Activated naive CD4-positive, alpha-beta T cell treated with anti-CD3 and anti-CD28 coated beads, Interleukin-2, amount 10 ng/mL, durations not matched to agents 7 days and 5 days (primary cell): ENCODE measurements around the gene ZFY.

ENCODE experiments used
- CTCF ChIA-PET: fragments of 350-600 bp; sonication (Branson Sonifier 250); formaldehyde crosslinking; loops from one replicate; lab custom pipeline; 2021; ENCODE audit warnings: antibody characterized with exemption; lab: Charles Lee
- DNase-seq: peaks from one replicate; pipeline ENCODE4 v3.0.0-alpha.2; 2020
- H3K27ac Mint-ChIP-seq: one replicate; pipeline ENCODE4 v1.8.0; 2021; ENCODE audit warnings: mild to moderate bottlenecking, moderate library complexity, mixed read lengths
- H3K27me3 Mint-ChIP-seq: one replicate; pipeline ENCODE4 v1.8.0; 2021; ENCODE audit warnings: mild to moderate bottlenecking, mixed read lengths
- H3K36me3 Mint-ChIP-seq: one replicate; pipeline ENCODE4 v1.8.0; 2021; ENCODE audit warnings: mixed read lengths
- H3K4me1 Mint-ChIP-seq: one replicate; pipeline ENCODE4 v1.8.0; 2021; ENCODE audit warnings: mixed read lengths
- H3K4me3 Mint-ChIP-seq: one replicate; pipeline ENCODE4 v1.8.0; 2021; ENCODE audit warnings: mild to moderate bottlenecking, moderate library complexity, mixed read lengths
- H3K9me3 Mint-ChIP-seq: one replicate; pipeline ENCODE4 v1.8.0; 2021; ENCODE audit warnings: mixed read lengths

ZFY gene

DNA sequence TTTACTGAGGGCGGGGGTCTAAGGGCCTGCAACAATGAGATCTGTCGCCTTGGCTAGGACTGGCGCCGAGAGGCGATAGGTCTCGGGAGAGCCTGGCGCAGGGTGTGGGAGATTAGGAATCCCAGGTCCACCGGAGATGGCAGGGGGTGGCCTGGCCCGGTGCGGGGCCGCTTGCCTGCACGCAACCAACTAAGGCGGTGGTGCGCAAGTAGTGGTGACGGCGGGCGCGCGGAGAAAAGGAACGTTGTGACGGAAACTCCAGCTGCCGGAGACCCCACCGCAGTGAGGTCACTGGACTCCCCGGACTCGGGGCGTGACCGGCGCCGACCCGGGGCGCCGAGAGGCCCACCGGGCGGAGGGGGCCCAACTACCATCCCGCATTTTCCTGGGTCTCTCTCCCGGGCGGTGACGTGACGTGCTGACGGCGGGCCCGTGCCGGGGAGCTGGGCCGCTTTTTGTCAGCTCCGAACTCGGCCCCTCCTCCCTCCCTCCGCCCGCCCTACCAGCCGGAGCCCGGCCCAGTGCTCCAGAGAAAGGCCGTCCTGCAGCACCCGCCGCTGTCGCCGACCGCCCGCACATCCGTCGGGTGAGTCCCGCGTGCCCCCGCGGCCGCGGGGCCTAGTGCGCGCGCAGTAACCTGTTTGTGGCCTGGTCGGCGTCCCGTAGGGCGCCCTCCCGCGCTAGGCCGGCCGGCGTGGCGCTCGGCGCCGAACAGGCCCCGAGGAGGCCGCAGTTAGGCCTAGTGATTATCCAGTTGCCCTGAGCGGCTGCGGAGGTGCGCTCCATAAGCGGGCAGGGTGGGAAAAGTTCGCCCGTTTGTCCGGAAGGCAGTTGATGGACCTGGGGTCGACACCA, at the start of gene ZFY:
ZFY (plus strand) TSS at position 521 of the 855 bp plus-strand sequence. CDS start 18,556 bp downstream, outside the sequence.
- CTCF ChIA-PET, result no interaction called here
- Mint-ChIP-seq H3K9me3 (no peaks in the 10 kb centered on the region), H3K4me3 (peak within 1 kb of the TSS; percentile 90), H3K27me3 (no peaks in the 10 kb centered on the region), H3K36me3 (peaks cover 20% of the 10 kb centered on the region), H3K27ac (peak within 1 kb of the TSS; percentile 98), H3K4me1 (peaks cover 25% of the 10 kb centered on the region)
- DNase-seq, result peak; percentile 75

DNA sequence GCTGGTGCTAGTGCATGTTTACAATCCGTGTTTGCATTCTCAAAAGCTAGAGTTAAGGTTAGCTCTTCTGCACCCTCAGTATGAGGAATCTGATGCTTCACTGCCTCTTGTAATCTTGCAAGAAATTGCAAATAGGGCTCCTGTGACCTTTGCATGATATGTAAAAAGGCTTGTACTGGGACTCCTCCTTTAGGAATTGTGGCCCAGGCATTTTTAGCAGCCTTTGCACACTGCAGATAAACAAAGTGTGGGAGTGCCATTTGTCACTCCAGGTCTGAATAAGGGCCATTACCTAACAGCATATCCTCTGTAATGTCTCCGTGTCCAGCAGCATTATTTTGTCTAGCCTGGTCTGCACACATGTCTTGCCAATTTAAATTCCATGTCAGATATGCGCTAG, 49.3 kb upstream of the ZFY start:
- H3K36me3 Mint-ChIP-seq, result peaks cover 15% of the 10 kb centered on the region
- no peak for DNase-seq
- H3K4me1 Mint-ChIP-seq, result peaks cover 22% of the 10 kb centered on the region
- H3K27ac Mint-ChIP-seq, result no peak overlapping the region
- CTCF ChIA-PET, result no interaction called here
- H3K27me3 Mint-ChIP-seq, result no peaks in the 10 kb centered on the region
- no peak overlapping the region for H3K4me3 Mint-ChIP-seq
- peaks cover 12% of the 10 kb centered on the region for H3K9me3 Mint-ChIP-seq

DNA sequence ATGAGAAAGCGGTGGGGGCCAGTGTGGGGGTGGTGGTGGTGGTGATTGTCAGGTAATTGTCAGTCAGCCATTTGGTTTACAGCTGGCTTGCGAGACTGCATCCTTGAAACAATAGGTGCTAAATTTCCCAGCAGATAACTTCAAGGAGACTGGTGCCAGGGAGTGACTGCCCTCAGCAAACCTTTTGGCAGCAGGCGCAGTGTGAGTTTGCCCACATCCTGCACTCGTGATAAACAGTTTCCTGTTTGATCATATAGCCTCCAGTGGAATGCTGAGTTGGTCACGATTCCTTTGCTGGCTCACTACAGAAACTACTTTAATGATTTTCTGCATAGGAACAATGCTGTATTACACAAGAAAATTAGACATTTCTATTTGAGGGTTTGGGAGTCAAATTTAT, 47.8 kb upstream of the ZFY start:
- DNase-seq, result peak; percentile 56
- H3K27me3 Mint-ChIP-seq, result no peaks in the 10 kb centered on the region
- H3K4me3 Mint-ChIP-seq, result no peak overlapping the region
- H3K36me3 Mint-ChIP-seq, result peaks cover 15% of the 10 kb centered on the region
- CTCF ChIA-PET, result no interaction called here
- peak overlapping the region; percentile 92 for H3K27ac Mint-ChIP-seq
- peaks cover 12% of the 10 kb centered on the region for H3K9me3 Mint-ChIP-seq
- H3K4me1 Mint-ChIP-seq, result peaks cover 22% of the 10 kb centered on the region

- Mint-ChIP-seq H3K4me3 (peak overlapping the region; percentile 6), H3K9me3 (peaks cover 12% of the 10 kb centered on the region), H3K4me1 (peaks cover 22% of the 10 kb centered on the region), H3K27ac (peak overlapping the region; percentile 92), H3K36me3 (peaks cover 15% of the 10 kb centered on the region), H3K27me3 (no peaks in the 10 kb centered on the region)
- CTCF ChIA-PET, result interaction anchor here (1.1 kb wide), 1 partner anchor 25 kb away, joined by 4 read pairs; no protein-coding TSS in a partner anchor
- DNase-seq, result no peak
Measured at GRCh38 chrY:2887955-2888354, 47.2 kb upstream of the ZFY start.

- no peak overlapping the region for H3K27ac Mint-ChIP-seq
- CTCF ChIA-PET, result no interaction called here
- no peaks in the 10 kb centered on the region for H3K36me3 Mint-ChIP-seq
- DNase-seq, result no peak
- H3K9me3 Mint-ChIP-seq, result no peaks in the 10 kb centered on the region
- peaks cover 1% of the 10 kb centered on the region for H3K4me1 Mint-ChIP-seq
- H3K4me3 Mint-ChIP-seq, result no peak overlapping the region
- no peaks in the 10 kb centered on the region for H3K27me3 Mint-ChIP-seq
Measured at GRCh38 chrY:2893471-2893870, 41.7 kb upstream of the ZFY start.

GRCh38 chrY:2896050-2896449, 39.1 kb upstream of the ZFY start:
- no peaks in the 10 kb centered on the region for H3K36me3 Mint-ChIP-seq
- peaks cover 3% of the 10 kb centered on the region for H3K9me3 Mint-ChIP-seq
- CTCF ChIA-PET, result no interaction called here
- H3K27me3 Mint-ChIP-seq, result no peaks in the 10 kb centered on the region
- no peak overlapping the region for H3K27ac Mint-ChIP-seq
- DNase-seq, result no peak
- no peak overlapping the region for H3K4me3 Mint-ChIP-seq
- no peaks in the 10 kb centered on the region for H3K4me1 Mint-ChIP-seq

- CTCF ChIA-PET, result no interaction called here
- peaks cover 6% of the 10 kb centered on the region for H3K9me3 Mint-ChIP-seq
- H3K36me3 Mint-ChIP-seq, result peaks cover 2% of the 10 kb centered on the region
- peaks cover 3% of the 10 kb centered on the region for H3K27me3 Mint-ChIP-seq
- H3K4me3 Mint-ChIP-seq, result no peak overlapping the region
- no peak overlapping the region for H3K27ac Mint-ChIP-seq
- peaks cover 2% of the 10 kb centered on the region for H3K4me1 Mint-ChIP-seq
- DNase-seq, result no peak
Measured at GRCh38 chrY:2907356-2907755, 27.8 kb upstream of the ZFY start.

DNA sequence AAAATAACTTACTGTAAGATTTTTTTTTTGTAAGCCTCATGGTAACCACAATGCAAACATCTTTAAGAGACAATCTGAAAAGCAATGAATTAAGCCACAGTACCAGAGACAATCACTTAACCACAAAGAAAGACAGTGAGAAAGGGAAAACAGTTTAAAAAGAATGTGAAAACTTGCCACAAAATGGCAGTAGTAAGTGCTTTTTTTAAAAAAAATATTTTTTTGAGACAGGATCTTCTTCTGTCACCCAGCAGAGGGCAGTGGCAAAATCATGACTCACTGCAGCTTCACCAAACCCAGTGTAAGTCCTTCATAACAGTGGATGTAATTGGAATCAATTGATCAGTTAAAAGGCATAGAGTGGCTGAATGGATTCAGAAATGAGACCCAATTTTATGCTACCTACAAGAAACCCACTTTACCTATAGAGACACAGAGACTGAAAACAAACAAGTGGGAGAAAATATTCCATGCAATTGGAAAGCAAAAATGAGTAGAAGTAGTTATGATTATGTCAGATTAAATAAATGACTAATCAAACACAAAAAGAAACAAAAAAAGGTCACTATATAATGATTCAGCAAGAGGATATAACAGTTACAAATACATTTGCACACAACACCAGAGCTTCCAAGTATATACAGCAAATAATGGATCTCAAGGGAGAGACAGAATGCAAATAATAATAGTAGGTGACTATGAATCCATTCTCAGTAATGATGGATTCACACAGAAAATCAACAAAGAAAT, 21.9 kb upstream of the ZFY start:
- DNase-seq, result peak; percentile 54

GRCh38 chrY:2934078-2934477, 1.1 kb upstream of the ZFY start:
- Mint-ChIP-seq H3K9me3 (no peaks in the 10 kb centered on the region), H3K4me1 (peaks cover 20% of the 10 kb centered on the region), H3K36me3 (peaks cover 14% of the 10 kb centered on the region), H3K27ac (peak overlapping the region; percentile 98), H3K27me3 (no peaks in the 10 kb centered on the region), H3K4me3 (peak overlapping the region; percentile 90)
- CTCF ChIA-PET, result no interaction called here
- no peak for DNase-seq

More for the DNA sequence above, 21.9 kb upstream of the ZFY start:
- Mint-ChIP-seq H3K4me3 (no peak overlapping the region), H3K9me3 (peaks cover 4% of the 10 kb centered on the region), H3K36me3 (peaks cover 5% of the 10 kb centered on the region), H3K4me1 (peaks cover 10% of the 10 kb centered on the region), H3K27me3 (no peaks in the 10 kb centered on the region), H3K27ac (no peak overlapping the region)
- CTCF ChIA-PET, result interaction anchor here (0.9 to 1.1 kb wide), 2 partner anchors 25 to 55 kb away, joined by 3 to 4 read pairs; no protein-coding TSS in a partner anchor

- Mint-ChIP-seq H3K9me3 (no peaks in the 10 kb centered on the region), H3K4me1 (peaks cover 30% of the 10 kb centered on the region), H3K27me3 (no peaks in the 10 kb centered on the region), H3K27ac (peak overlapping the region; percentile 97), H3K4me3 (peak overlapping the region; percentile 88), H3K36me3 (peaks cover 20% of the 10 kb centered on the region)
- CTCF ChIA-PET, result interaction anchor here (0.7 to 0.9 kb wide), 2 partner anchors 11 to 144 kb away, joined by 3 read pairs; no protein-coding TSS in a partner anchor
- DNase-seq, result peak; percentile 90
Measured at GRCh38 chrY:2935716-2936435, 695 bp downstream of the ZFY start.

DNA sequence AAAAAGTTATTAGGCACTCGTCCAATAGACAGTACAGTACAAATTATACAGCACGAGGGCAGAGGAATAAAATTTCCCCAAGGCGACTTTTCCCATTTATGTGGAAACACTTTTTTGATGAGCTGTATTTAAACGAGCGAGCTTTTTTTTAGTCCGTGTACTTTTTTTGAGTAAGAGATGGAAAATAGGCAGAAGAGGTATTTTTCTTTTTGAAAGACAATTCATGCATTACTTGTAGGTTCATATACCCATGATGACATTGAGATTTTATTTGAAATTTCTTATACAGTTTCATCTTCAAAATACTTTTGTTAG, 1.2 kb downstream of the ZFY start:
- H3K4me1 Mint-ChIP-seq, result peaks cover 31% of the 10 kb centered on the region
- H3K27me3 Mint-ChIP-seq, result no peaks in the 10 kb centered on the region
- H3K9me3 Mint-ChIP-seq, result no peaks in the 10 kb centered on the region
- peak overlapping the region; percentile 88 for H3K4me3 Mint-ChIP-seq
- DNase-seq, result no peak
- CTCF ChIA-PET, result interaction anchor here (0.7 to 1.1 kb wide), 5 partner anchors 10 to 143 kb away, joined by 3 read pairs; no protein-coding TSS in a partner anchor
- H3K27ac Mint-ChIP-seq, result peak overlapping the region; percentile 97
- H3K36me3 Mint-ChIP-seq, result peaks cover 20% of the 10 kb centered on the region

- CTCF ChIA-PET, result interaction anchor here (1.0 to 1.1 kb wide), 3 partner anchors 12 to 33 kb away, joined by 3 read pairs; no protein-coding TSS in a partner anchor
- H3K4me3 Mint-ChIP-seq, result peak overlapping the region; percentile 88
- H3K4me1 Mint-ChIP-seq, result peaks cover 31% of the 10 kb centered on the region
- peak; percentile 21 for DNase-seq
- H3K9me3 Mint-ChIP-seq, result no peaks in the 10 kb centered on the region
- no peaks in the 10 kb centered on the region for H3K27me3 Mint-ChIP-seq
- H3K36me3 Mint-ChIP-seq, result peaks cover 16% of the 10 kb centered on the region
- H3K27ac Mint-ChIP-seq, result peak overlapping the region; percentile 97
Measured at GRCh38 chrY:2937149-2937548, 2.0 kb downstream of the ZFY start.

DNA sequence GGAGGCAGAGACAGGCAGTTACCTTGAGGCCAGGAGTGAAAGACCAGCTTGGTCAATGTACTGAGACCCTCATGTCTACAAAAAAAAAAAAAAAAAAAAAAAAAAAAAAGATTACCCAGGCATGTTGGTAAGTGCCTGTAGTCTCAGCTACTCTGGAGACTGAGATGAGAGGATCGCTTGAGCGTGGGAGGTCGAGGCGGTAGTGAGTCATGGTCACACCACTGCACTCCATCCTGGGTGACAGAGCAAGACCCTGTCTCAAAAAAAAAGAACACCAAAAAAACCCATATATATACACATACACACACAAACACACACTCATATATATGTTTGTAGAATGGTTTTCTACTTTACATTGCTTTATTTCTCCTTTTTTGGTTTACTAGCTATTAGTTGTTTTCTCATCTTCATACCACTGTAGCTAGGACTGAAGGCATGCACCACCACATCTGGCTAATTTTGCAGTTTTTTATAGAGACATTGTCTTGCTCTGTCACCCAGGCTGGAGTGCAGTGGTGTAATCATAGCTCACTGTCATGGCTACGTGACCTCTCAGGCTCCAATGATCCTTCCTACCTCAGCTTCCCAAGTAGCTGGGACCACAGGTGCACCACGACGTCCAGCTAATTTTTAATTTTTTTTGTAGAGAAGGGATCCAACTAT, 14.5 kb downstream of the ZFY start:
- DNase-seq, result no peak
- no peaks in the 10 kb centered on the region for H3K27me3 Mint-ChIP-seq
- H3K36me3 Mint-ChIP-seq, result peaks cover 9% of the 10 kb centered on the region
- no peak overlapping the region for H3K27ac Mint-ChIP-seq
- no peak overlapping the region for H3K4me3 Mint-ChIP-seq
- CTCF ChIA-PET, result interaction anchor here (0.8 to 1.2 kb wide), 2 partner anchors 10 to 13 kb away, joined by 3 to 4 read pairs; no protein-coding TSS in a partner anchor
- no peaks in the 10 kb centered on the region for H3K9me3 Mint-ChIP-seq
- H3K4me1 Mint-ChIP-seq, result peaks cover 13% of the 10 kb centered on the region
